Stimulated activated naive CD4-positive, alpha-beta T cell (primary cell): Measurements from ENCODE around the gene OR5M3.

Experiments
- DNase-seq, 6 experiments: peaks; one replicate each; lab custom pipeline; 2025; lab: John Stamatoyannopoulos, UW

Gene OR5M3

GRCh38 chr11:56473252-56473651 lies at the start of gene OR5M3:
TSS of gene OR5M3 (minus strand) at chr11:56473352. CDS start at chr11:56470497, 2,855 bp downstream.
- no peak for DNase-seq

GRCh38 chr11:56522008-56522407 lies 48.9 kb upstream of the OR5M3 start:
- no peak for DNase-seq

GRCh38 chr11:56513280-56513679 lies 40.1 kb upstream of the OR5M3 start:
- no peak for DNase-seq

- DNase-seq: no peak
These were observed 36.3 kb upstream of the OR5M3 start for GRCh38 chr11:56509439-56509838.

GRCh38 chr11:56497010-56497409 lies 23.9 kb upstream of the OR5M3 start:
- no peak for DNase-seq

GRCh38 chr11:56495117-56495516 lies 22.0 kb upstream of the OR5M3 start:
- DNase-seq: no peak

GRCh38 chr11:56491270-56491669 lies 18.1 kb upstream of the OR5M3 start, which contains the start of gene OR5M8:
TSS of gene OR5M8 (minus strand) at chr11:56491370. CDS start at chr11:56491370, 0 bp downstream.
- DNase-seq: no peak

- no peak for DNase-seq
These were observed 13.6 kb upstream of the OR5M3 start for GRCh38 chr11:56486801-56487200.

- DNase-seq: no peak
These were observed 1.6 kb upstream of the OR5M3 start for GRCh38 chr11:56474729-56475235.

- DNase-seq: no peak
These were observed 16.1 kb downstream of the OR5M3 start for GRCh38 chr11:56457076-56457475.

GRCh38 chr11:56453521-56453920 lies 19.6 kb downstream of the OR5M3 start:
- DNase-seq: no peak
